Measurements from ENCODE around the gene FBXO10.
"Not testable (repeated sequence)": the region's sequence is repeated elsewhere in the genome, so short reads cannot be mapped to it uniquely, and the experiment has no call there.

Gene FBXO10

GRCh38 chr9:37503736-37504135 lies 72.4 kb downstream of the FBXO10 start:
- Mint-ChIP-seq H3K4me1 (ENCODE audit: low read depth) (peaks cover 15% of the 10 kb centered on the region), H3K27ac (peak overlapping the region; percentile 39)

GRCh38 chr9:37501957-37502596 lies 74.1 kb downstream of the FBXO10 start:
- Mint-ChIP-seq H3K4me3 (no peak overlapping the region), H3K4me1 (ENCODE audit: low read depth) (peaks cover 15% of the 10 kb centered on the region), H3K9me3 (no peaks in the 10 kb centered on the region), H3K27me3 (ENCODE audit: low read depth) (no peaks in the 10 kb centered on the region), H3K27ac (peak overlapping the region; percentile 41), H3K36me3 (ENCODE audit: low read depth) (peaks cover 40% of the 10 kb centered on the region)

More at GRCh38 chr9:37503736-37504135, 72.4 kb downstream of the FBXO10 start:
- no peaks in the 10 kb centered on the region for H3K27me3 Mint-ChIP-seq (ENCODE audit: low read depth)
- no peak overlapping the region for H3K4me3 Mint-ChIP-seq
- peaks cover 33% of the 10 kb centered on the region for H3K36me3 Mint-ChIP-seq (ENCODE audit: low read depth)
- no peaks in the 10 kb centered on the region for H3K9me3 Mint-ChIP-seq

GRCh38 chr9:37499297-37499696 lies 76.9 kb downstream of the FBXO10 start:
- Mint-ChIP-seq H3K4me3 (no peak overlapping the region), H3K9me3 (no peaks in the 10 kb centered on the region), H3K4me1 (ENCODE audit: low read depth) (peaks cover 13% of the 10 kb centered on the region), H3K36me3 (ENCODE audit: low read depth) (peaks cover 54% of the 10 kb centered on the region), H3K27ac (no peak overlapping the region), H3K27me3 (ENCODE audit: low read depth) (no peaks in the 10 kb centered on the region)

- no peak overlapping the region for H3K27ac Mint-ChIP-seq
- peaks cover 52% of the 10 kb centered on the region for H3K36me3 Mint-ChIP-seq (ENCODE audit: low read depth)
- no peak overlapping the region for H3K4me3 Mint-ChIP-seq
- no peaks in the 10 kb centered on the region for H3K9me3 Mint-ChIP-seq
- H3K27me3 Mint-ChIP-seq (ENCODE audit: low read depth), result no peaks in the 10 kb centered on the region
- peaks cover 6% of the 10 kb centered on the region for H3K4me1 Mint-ChIP-seq (ENCODE audit: low read depth)
Observed at GRCh38 chr9:37498457-37498856, 77.7 kb downstream of the FBXO10 start.

- H3K4me1 Mint-ChIP-seq (ENCODE audit: low read depth), result no peaks in the 10 kb centered on the region
- H3K27ac Mint-ChIP-seq, result no peak overlapping the region
- no peaks in the 10 kb centered on the region for H3K9me3 Mint-ChIP-seq
- no peaks in the 10 kb centered on the region for H3K27me3 Mint-ChIP-seq (ENCODE audit: low read depth)
- H3K36me3 Mint-ChIP-seq (ENCODE audit: low read depth), result peaks cover 50% of the 10 kb centered on the region
- H3K4me3 Mint-ChIP-seq, result no peak overlapping the region
Observed at GRCh38 chr9:37497320-37497719, 78.9 kb downstream of the FBXO10 start.

- Mint-ChIP-seq H3K27me3 (ENCODE audit: low read depth) (no peaks in the 10 kb centered on the region), H3K9me3 (no peaks in the 10 kb centered on the region), H3K36me3 (ENCODE audit: low read depth) (peaks cover 46% of the 10 kb centered on the region), H3K4me3 (no peak overlapping the region), H3K4me1 (ENCODE audit: low read depth) (peaks cover 3% of the 10 kb centered on the region), H3K27ac (no peak overlapping the region)
Observed at GRCh38 chr9:37496020-37496419, 80.2 kb downstream of the FBXO10 start.

- Mint-ChIP-seq H3K4me3 (no peak overlapping the region), H3K9me3 (no peaks in the 10 kb centered on the region), H3K36me3 (ENCODE audit: low read depth) (peaks cover 51% of the 10 kb centered on the region), H3K4me1 (ENCODE audit: low read depth) (peaks cover 5% of the 10 kb centered on the region), H3K27ac (no peak overlapping the region), H3K27me3 (ENCODE audit: low read depth) (no peaks in the 10 kb centered on the region)
Observed at GRCh38 chr9:37495571-37495970, 80.6 kb downstream of the FBXO10 start.

- Mint-ChIP-seq H3K4me1 (ENCODE audit: low read depth) (peaks cover 24% of the 10 kb centered on the region), H3K27me3 (ENCODE audit: low read depth) (no peaks in the 10 kb centered on the region), H3K27ac (no peak overlapping the region), H3K4me3 (no peak overlapping the region), H3K9me3 (no peaks in the 10 kb centered on the region), H3K36me3 (ENCODE audit: low read depth) (peaks cover 49% of the 10 kb centered on the region)
Observed at GRCh38 chr9:37491939-37492338, 84.2 kb downstream of the FBXO10 start.

- Mint-ChIP-seq H3K27me3 (ENCODE audit: low read depth) (peaks cover under 1% of the 10 kb centered on the region), H3K9me3 (no peaks in the 10 kb centered on the region), H3K27ac (peak overlapping the region; percentile 97), H3K4me3 (peak overlapping the region; percentile 99), H3K36me3 (ENCODE audit: low read depth) (peaks cover 20% of the 10 kb centered on the region), H3K4me1 (ENCODE audit: low read depth) (peaks cover 38% of the 10 kb centered on the region)
Observed at GRCh38 chr9:37486616-37487548, 89.3 kb downstream of the FBXO10 start.

- Mint-ChIP-seq H3K27ac (peak overlapping the region; percentile 97), H3K4me1 (ENCODE audit: low read depth) (peaks cover 36% of the 10 kb centered on the region), H3K4me3 (peak overlapping the region; percentile 99), H3K27me3 (ENCODE audit: low read depth) (peaks cover 7% of the 10 kb centered on the region), H3K9me3 (no peaks in the 10 kb centered on the region), H3K36me3 (ENCODE audit: low read depth) (peaks cover 20% of the 10 kb centered on the region)
Observed at GRCh38 chr9:37486256-37486615, 89.9 kb downstream of the FBXO10 start.

GRCh38 chr9:37485389-37486255 lies 90.6 kb downstream of the FBXO10 start, which contains the start of gene POLR1E:
TSS of gene POLR1E (plus strand) at chr9:37485948. CDS start at chr9:37486048, 100 bp downstream.
- no peaks in the 10 kb centered on the region for H3K9me3 Mint-ChIP-seq
- peaks cover 7% of the 10 kb centered on the region for H3K27me3 Mint-ChIP-seq (ENCODE audit: low read depth)
- H3K4me3 Mint-ChIP-seq, result peak within 1 kb of the TSS; percentile 99
- peaks cover 14% of the 10 kb centered on the region for H3K36me3 Mint-ChIP-seq (ENCODE audit: low read depth)
- H3K4me1 Mint-ChIP-seq (ENCODE audit: low read depth), result peaks cover 33% of the 10 kb centered on the region
- H3K27ac Mint-ChIP-seq, result peak within 1 kb of the TSS; percentile 97

- no peaks in the 10 kb centered on the region for H3K9me3 Mint-ChIP-seq
- no peak overlapping the region for H3K4me3 Mint-ChIP-seq
- H3K4me1 Mint-ChIP-seq (ENCODE audit: low read depth), result peaks cover 8% of the 10 kb centered on the region
- no peak overlapping the region for H3K27ac Mint-ChIP-seq
- peaks cover 2% of the 10 kb centered on the region for H3K36me3 Mint-ChIP-seq (ENCODE audit: low read depth)
- H3K27me3 Mint-ChIP-seq (ENCODE audit: low read depth), result peaks cover 45% of the 10 kb centered on the region
Observed at GRCh38 chr9:37480759-37481158, 95.4 kb downstream of the FBXO10 start.

GRCh38 chr9:37477987-37478619 lies 98.1 kb downstream of the FBXO10 start:
- H3K27ac Mint-ChIP-seq; H3K36me3 Mint-ChIP-seq (ENCODE audit: low read depth); H3K4me1 Mint-ChIP-seq (ENCODE audit: low read depth); H3K4me3 Mint-ChIP-seq: not testable (repeated sequence)
- peaks cover 45% of the 10 kb centered on the region for H3K27me3 Mint-ChIP-seq (ENCODE audit: low read depth)
- peaks cover 15% of the 10 kb centered on the region for H3K9me3 Mint-ChIP-seq

- H3K27me3 Mint-ChIP-seq (ENCODE audit: low read depth), result peaks cover 45% of the 10 kb centered on the region
- H3K36me3 Mint-ChIP-seq (ENCODE audit: low read depth), result not testable (repeated sequence)
Observed at GRCh38 chr9:37477443-37477842, 98.7 kb downstream of the FBXO10 start.

More at GRCh38 chr9:37477443-37477842, 98.7 kb downstream of the FBXO10 start:
- H3K4me1 Mint-ChIP-seq (ENCODE audit: low read depth); H3K27ac Mint-ChIP-seq; H3K4me3 Mint-ChIP-seq: not testable (repeated sequence)
- H3K9me3 Mint-ChIP-seq, result peaks cover 15% of the 10 kb centered on the region

Measured in T-helper 1 cell treated with Interleukin-12 subunit alpha and Interleukin-12 subunit beta and Interleukin-4 antibody, amounts not matched to agents 30 μg/mL and 1 μg/mL, for 36 hours (primary cell).